GM21576 (cell line): ENCODE results near the gene CACNA1B.

ENCODE experiments used
- ATAC-seq: cut with Tn5 transposase; IDR thresholded peaks from one replicate; pipeline ENCODE4 v1.9.1; 2021; ENCODE audit warnings: mild to moderate bottlenecking, moderate library complexity; ENCODE audit not compliant: unreplicated experiment

Gene CACNA1B

GRCh38 chr9:137959641-137960411, 82.2 kb downstream of the CACNA1B start:
- no peak for ATAC-seq

- ATAC-seq: no peak
Measured at GRCh38 chr9:137960496-137960895, 82.9 kb downstream of the CACNA1B start.

- ATAC-seq: no peak
Measured at GRCh38 chr9:137963525-137963924, 85.9 kb downstream of the CACNA1B start.

- no peak for ATAC-seq
Measured at GRCh38 chr9:137965177-137965795, 87.7 kb downstream of the CACNA1B start.

GRCh38 chr9:137967280-137967953, 89.8 kb downstream of the CACNA1B start:
- no peak for ATAC-seq

GRCh38 chr9:137968235-137968634, 90.7 kb downstream of the CACNA1B start:
- ATAC-seq: no peak

- ATAC-seq: no peak
Measured at GRCh38 chr9:137969008-137969407, 91.4 kb downstream of the CACNA1B start.

- ATAC-seq: no peak
Measured at GRCh38 chr9:137969685-137970084, 92.1 kb downstream of the CACNA1B start.

- ATAC-seq: no peak
Measured at GRCh38 chr9:137970098-137970497, 92.5 kb downstream of the CACNA1B start.

- no peak for ATAC-seq
Measured at GRCh38 chr9:137970686-137971476, 93.3 kb downstream of the CACNA1B start.

- no peak for ATAC-seq
Measured at GRCh38 chr9:137971477-137972138, 94.0 kb downstream of the CACNA1B start.

GRCh38 chr9:137972355-137972987, 94.9 kb downstream of the CACNA1B start:
- ATAC-seq: no peak

- ATAC-seq: no peak
Measured at GRCh38 chr9:137972988-137973470, 95.4 kb downstream of the CACNA1B start.

GRCh38 chr9:137973829-137974416, 96.3 kb downstream of the CACNA1B start:
- no peak for ATAC-seq

- no peak for ATAC-seq
Measured at GRCh38 chr9:137974746-137975526, 97.4 kb downstream of the CACNA1B start.

GRCh38 chr9:137975527-137975913, 97.9 kb downstream of the CACNA1B start:
- no peak for ATAC-seq

GRCh38 chr9:137975936-137976565, 98.5 kb downstream of the CACNA1B start:
- ATAC-seq: no peak

- ATAC-seq: no peak
Measured at GRCh38 chr9:137977571-137978261, 100.1 kb downstream of the CACNA1B start.
